Anterior cingulate cortex (tissue), 58 donors: ENCODE measurements around the gene EXPH5.
A peak's percentile ranks its signal among the peaks of the same experiment; 100 is the strongest.
"Not testable (repeated sequence)": the region's sequence is repeated elsewhere in the genome, so short reads cannot be mapped to it uniquely, and the experiment has no call there.

Source experiments
- DNase-seq, 58 donors: peaks; one replicate each; lab custom pipeline; 2025; lab: John Stamatoyannopoulos, UW

Gene EXPH5, protein sequence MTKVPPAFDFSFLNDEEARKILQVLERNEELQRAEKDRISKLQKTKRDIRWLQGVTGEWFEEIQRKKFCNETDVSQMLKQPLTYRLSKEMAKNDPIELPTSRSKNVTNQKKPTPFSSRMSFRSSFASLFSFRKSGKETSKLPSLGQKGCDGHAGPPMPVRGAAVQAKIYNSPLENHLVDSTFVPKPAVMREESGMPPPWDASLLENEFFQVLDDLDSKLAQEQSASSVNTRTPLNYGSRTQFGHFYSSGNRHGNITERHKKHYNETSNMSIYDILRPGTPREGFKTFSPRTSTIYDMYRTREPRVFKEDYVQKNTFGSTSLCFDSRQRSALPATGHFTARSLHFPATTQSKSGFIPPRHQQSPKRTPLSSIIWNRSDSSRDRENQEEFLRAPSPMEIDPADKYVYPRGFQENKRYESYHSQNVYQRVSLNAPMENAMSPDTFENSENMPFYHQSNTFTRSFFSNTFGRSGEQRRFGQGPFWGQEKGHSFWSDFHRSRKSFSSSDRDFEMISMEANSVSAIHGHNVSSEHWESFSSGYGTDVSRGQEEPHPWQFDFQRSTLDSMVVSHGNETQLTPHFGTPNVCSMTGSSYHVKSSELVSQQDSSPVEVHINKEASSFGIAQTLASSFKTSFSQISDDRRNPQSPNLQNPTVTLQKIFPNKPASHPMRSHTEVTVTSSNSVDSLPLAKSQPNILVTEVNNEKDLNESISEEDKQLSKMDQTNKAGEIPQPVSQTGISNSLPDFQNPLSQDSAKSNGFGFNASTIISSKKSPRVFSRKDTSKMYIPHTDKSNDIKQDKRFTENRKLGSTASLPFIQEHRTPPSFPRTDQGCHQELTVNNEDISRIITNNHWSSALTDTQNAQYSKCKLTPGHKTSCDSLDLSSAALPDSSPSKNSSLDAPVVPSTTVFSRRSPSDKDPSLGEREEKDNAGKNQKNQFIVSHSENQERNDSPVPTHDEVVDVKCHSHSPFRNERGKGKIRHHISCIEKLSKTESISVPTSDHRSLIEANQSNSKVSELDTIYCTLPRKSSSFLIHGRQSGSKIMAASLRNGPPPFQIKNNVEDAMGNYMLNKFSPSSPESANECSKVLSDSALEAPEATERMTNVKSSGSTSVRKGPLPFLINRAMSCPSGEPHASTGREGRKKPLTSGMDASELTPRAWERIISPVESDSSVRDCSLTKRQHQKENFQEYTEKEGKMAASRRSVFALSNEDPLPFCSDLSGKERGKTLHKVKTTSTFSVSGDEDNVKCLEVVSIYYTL (N-terminal part only)

DNA sequence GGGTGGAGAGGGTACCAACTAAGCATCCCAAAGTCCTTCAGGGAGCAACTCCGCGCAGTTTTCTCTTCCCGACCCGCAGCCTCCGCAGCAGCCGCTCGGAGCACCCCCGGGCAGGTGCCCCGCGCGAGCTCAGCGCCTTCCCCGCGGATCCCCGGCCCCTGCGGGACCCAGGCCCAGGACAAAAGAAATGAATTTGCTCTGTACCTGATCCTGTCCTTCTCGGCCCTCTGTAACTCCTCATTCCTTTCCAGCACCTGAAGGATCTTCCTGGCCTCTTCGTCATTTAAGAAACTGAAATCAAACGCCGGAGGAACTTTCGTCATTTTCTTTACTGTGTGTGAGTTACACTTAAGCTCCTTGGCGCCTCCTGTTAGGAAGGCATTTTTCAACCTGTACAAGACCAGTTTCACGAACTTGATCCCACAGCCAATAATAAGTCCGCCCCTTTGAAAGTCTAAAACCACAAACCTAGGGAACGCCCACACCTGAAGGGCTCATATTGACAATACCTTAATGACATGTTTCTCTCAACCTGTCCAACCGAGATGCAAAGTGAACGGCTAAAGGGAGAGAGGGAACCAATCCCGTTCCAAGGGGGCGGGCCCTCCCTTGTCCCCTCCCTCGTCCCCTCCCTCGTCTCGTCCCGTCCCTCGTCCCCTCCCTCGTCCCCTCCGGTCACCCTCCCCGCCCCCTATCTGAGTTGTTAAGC is at the start of gene EXPH5:
TSS of gene EXPH5 (minus strand) at position 555 of the 709 bp plus-strand sequence. CDS start at position 323, 232 bp downstream.
- peak in 54 of 58 donors; percentile 4 to 82 (median 54) for DNase-seq

DNA sequence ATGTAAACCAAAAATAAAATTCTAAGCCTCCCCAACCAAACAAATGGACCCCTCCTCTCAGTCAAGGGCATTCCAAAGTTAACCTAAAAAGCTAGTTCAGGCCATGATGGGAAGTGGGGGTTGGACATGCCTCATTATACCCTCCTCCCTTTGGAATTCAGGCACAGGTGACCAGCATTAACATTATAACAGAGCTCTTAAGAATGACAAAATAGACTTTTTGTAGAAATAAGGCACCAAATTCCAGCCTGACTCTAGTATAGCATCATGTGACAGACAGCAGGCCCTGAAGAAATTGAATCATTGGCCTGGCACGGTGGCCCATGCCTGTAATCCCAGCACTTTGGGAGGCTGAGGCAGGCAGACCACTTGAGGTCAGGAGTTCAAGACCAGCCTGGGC is 48.2 kb upstream of the EXPH5 start:
- DNase-seq = not testable (repeated sequence)

DNA sequence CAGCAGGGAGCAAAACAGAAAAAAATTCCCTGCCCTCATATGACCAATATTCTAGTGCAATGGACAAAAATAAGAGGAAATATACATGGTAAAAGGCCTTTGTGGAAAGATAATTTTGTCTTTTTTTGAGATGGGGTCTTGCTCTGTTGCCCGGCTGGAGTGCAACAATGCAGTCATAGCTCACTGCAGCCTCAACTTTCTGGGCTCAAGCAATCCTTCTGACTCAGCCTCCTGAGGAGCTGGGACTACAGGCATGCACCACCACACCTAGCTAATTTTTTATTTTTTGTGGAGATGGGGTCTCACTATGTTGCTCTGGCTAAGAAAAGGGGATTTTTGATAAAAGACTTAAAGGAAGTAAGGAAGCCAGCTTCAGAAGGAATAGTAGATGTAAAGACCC is 45.6 kb upstream of the EXPH5 start:
- no peak for DNase-seq

DNA sequence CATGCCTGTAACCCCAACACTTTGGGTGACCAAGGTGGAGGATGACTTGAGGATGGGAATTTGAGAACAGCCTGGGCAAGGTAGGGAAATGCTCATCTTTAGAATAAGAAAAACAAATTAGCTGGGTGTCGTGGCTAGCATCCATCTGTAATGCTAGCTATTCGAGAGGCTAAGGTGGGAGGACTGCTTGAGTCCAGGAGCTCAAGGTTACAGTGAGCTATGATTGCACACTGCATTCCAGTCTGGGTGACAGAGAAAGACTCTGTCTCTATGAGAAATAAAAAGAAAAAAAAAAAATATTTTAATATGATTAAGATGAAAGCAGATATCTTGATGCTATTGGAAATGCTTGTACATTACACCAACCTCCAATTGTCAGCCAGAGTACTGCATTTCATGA is 42.7 kb upstream of the EXPH5 start:
- no peak for DNase-seq

DNA sequence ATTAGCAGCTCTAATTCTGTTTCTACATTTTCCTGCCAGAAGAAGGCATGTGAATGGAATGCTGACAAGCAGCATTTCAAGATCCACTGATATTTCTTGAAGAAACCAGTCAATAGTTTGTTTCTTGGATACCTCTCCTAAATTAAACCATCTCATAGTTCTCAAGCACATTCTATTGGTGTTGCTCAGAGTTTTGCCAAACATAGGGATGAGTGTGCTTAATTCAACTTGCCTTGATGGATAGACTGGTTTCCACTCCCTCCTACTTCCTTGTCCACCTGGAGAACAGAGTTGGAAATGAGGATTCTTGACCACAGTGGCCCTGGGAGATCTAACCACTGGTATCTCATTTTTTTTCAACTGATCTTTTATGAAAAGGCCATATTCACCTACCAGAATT is 41.5 kb upstream of the EXPH5 start:
- DNase-seq = no peak

DNA sequence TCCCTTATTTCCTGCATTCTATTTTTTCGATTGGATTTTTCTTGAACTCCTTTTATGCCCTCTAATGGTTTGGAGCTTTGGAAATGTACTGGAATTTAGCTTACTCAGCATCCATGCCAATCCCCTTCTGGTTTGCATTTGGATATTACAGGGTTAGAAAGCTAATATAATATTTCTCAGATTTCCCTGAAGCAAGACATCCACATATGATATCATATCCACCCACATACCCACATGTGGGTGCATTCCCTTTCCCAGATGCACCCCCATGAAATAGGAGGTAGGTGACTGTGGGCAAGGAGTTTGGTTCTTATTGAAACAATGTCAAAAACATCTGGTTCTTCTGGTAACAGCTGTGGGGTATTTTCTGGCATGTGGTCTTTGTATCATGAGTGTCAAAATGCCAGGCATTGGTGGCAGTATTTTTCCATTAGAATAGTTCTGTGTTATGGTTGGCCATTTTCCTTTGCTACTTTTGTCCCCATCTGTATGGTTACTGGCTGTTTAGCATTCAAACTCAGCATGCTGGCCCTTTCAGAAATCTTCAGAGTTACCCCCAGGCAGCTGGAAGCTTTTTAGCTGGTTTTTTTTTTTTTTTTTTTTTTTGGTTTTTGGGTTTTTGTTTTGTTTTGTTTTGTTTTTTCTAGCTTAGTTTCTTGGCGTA is 38.6 kb upstream of the EXPH5 start:
- no peak for DNase-seq

DNA sequence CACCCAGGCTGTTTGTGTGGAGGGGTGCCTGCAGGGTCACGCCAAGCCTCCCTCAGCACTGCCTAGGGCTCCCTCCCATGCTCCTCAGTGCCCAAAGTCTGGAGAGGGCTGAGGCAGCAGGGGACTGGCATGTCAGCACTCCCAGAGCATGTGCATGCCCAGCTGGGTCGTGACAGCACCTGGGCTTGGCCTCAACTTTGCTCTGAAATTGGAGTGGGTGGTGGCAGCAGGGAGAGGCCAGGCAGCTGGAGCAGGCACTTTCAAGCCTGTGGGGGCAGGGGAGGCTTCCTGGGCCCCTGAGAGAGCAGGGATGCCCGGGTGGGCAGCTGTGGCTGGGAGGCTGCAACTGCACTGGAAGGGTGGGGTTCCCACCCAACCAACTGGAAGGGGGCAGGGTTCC is 35.7 kb upstream of the EXPH5 start:
- DNase-seq = no peak

DNA sequence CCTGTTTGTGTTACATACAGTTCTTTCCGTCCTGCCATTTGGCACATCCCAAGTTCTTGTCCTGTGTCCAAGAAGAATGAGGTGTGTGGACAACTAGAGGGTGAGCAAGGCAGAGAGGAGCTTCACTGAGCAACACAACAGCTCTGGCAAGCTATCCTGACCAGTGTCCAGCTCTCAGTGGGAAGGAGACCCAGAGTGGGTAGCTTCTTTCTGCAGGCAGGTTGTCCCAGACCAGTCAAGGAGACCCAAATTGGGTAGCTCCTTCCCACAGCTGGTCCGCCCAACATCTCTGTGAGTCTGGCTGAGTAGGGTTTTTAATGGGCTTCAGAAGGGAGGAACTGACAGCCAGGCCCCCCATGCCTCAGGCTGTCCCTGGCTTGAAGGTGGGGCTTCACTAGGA is 35.2 kb upstream of the EXPH5 start:
- DNase-seq = no peak

DNA sequence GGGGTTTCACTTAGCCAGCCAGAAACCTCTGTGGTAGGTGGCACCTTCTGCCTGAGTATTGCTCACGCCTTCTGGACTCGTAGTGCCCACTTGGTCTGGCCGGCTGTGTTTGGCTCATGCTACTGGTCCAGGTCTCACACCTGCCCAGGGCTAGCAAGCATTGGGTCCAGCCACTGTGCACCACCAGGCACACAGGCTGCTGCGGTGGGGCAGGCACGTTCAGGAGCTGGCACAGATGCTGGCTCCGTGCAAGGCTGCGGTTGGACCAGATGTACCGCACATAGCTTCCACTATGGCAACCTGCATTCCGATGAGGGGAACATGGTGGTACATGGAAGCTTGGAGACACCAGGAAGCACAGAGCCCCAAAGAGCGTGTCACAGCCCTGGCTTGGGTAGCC is 34.8 kb upstream of the EXPH5 start:
- no peak for DNase-seq

DNA sequence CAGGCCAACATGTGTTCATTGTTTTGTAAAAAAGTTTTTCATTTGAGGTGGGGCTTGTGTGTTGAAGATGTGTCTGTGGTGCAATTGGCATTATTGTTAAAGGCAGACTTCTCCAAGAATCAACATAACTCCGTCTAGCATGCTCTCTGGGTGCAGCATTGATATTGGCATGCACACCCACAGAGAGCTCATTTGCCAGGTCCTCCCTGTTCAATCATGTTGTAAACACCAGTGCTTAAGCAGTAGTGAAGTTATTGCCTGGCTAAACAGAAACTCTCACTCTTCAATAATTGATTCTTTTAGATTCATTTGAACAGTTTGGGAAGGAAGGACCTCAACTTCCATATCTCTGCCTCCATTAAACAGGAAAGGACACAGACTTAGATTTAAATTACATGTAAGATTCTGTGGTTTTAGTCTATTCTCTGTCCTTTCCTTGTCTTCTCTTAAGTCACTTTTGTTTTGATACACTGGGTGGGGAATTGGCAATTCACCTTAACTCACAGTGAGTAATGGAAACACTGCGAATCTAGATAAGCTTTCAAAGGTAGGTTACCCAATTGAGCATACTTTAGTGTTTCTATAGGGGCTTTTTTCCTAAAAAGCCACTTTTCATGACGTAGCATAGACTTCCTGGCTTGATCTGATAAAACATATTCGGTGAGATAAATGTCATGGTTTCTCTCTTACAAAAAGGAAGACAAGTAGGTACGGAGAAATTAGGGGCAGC is 30.8 kb upstream of the EXPH5 start:
- no peak for DNase-seq

DNA sequence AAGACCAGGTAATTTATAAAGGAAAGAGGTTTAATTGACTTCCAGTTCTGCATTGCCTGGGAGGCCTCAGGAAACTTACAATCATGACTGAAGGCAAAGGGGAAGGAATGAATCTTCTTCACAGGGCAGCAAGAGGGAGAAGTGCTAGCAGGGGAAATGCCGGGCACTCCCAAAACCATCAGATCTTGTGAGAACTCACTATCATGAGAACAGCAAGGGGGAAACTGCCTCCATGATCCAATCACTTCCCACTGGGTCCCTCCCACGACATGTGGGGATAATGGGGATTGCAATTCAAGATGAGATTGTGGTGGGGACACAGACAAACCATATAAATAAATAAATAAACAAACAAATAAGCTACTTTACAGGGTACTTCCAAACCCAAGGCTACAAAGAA is 28.8 kb upstream of the EXPH5 start:
- DNase-seq = no peak

DNA sequence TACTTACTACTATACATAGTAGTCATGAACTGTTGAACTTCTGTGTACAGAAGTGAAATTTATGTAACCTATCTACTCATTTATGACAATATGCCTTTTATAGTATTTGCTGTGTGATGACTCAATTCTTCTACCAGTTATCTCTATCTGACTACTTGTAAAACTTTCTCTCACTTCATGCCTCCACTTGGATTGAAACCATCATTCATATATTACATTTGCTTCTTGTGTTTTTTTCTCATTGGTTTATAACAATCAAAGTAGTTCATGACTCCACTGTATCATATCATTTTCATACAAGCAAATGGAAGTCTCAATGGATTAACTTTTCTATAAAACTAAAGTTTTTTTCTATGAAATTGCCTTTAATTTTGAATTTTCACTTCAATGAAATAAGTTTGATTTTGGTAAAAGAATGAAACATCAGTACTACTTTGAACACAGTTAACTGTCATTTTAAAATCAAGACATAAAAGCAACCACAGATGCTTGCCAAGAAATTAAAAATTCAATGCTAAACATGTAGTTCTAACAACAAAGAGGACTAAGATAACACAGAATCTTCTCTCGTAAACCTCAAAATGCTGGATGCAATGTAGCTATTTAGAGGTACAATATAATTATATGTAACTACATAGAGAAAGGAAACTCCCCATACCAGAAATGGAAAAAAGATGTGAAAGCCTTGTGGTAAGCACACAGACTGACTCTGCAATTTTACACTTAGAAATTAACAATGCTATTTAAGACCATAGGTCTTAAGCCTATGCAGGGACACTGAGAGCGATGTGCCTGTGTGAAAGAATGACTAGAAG is 27.6 kb upstream of the EXPH5 start:
- no peak for DNase-seq

DNA sequence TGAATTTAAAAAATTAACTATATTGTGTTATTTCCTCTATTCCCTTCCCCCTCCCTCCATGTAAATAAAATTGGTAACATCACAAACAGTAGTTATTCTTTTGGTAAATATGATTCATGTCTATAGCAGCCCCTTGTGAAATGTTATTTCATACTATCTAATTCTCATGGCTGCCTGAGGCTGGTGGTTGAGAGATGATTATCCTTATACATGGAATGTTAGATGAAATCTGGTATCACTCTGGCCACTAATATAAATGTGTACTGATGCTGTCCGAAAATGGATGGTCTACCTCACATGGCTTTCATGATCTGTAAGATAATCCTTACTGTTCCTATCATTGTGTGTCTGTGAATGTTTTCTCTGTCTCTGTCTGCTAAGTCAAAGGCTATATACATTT is 25.0 kb upstream of the EXPH5 start:
- no peak for DNase-seq

DNA sequence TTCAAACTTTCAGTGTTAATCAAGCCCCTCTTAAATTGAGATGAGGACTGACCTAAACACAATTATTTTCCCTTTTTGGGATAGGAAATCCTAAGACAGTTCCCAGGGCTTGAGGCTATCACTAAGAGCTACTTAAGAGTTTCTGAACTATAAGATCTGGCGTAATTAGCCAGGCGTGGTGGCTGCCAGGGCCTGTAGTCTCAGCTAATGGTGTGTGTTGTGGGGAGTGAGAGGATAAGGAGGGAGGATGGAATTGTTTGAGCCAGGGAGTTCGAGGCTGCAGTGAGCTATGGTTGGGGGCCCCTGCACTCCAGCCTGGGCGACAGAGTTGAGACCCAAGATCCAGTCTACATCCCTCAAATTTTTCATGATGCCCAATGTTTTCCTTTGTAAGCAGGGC is 23.5 kb upstream of the EXPH5 start:
- no peak for DNase-seq

DNA sequence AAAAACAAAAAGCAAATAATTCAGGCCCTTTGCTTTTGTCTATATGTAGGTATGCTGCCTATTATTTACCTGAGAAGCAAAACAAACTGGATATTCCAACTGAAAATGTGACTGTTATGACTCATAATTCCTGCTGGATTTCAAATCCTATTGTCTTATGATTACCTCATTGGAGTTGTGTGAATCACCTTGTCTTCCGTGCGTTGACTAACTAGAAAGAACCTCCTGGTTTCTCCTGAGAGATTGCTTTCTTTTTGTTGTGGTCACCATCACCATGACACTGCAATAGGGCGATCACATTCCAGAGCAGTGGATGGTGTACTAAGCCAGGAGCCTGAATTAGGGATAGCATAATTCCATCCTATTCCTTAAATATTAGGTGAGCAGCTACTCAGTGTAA is 23.0 kb upstream of the EXPH5 start:
- no peak for DNase-seq

DNA sequence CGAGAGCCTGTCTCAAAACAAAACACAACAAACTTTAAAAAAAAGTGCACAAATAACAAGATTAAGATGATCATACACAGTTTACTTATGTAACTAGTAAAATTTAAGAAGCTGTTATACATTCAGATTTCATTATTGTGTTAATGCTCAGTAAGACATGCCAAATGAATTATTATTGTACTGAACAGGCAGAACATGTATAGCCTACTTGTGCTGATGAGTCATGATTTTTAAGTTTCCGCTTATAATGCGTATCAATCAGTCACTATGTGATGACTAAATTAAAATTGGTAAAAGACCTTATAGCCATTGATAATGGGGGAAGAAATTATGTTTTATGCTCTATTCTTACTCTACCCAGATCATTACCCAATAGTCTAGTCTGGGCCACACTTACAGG is 20.5 kb upstream of the EXPH5 start:
- DNase-seq = no peak

DNA sequence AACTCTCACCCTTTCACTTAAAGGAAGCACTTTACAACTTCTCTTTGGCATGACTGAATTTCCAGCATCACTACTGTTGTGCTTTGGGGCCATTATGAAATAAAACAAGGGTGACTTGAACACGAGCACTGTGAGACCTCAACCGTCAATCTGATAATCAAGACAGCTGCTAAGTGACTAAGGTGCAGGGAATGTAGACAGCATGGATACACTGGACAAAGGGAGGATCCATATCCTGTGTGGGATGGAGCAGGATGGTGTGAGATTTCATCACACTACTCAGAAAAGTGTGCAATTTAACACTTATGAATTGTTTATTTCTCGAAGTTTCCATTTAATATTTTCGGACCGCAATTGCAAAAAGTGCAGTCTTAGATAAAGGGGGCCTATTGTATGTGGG is 16.1 kb upstream of the EXPH5 start:
- DNase-seq = no peak

DNA sequence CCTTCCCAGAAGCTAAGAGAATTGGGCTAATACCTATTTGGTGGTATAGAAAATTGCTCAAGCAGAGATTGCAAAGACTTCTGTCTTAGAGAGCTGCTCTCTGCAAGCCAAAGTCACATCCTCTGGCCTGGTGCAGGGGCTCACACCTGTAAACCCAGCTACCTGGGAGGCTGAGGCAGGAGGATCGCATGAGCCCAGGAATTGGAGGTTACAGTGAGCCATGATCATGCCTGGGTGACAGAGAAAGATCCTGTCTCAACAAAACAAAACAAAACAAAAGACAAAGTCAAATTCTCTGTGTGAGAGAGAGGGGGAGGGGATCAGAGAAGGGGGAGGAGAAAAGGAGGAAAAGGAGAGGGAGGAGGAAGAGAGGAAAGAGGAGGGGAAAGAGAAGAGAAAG is 15.0 kb upstream of the EXPH5 start:
- no peak for DNase-seq
